K562 (cell line): ENCODE data around the gene SLC10A3. TPM values are rescaled to one million over a fixed set of nuclear protein-coding genes. Genes with fewer than 3 reads are reported as not detected.

Experiments
- ATAC-seq: fragments of 200-7000 bp; cut with Tn5 transposase; 3 replicates; pipeline ENCODE4 v1.9.1; 2020; ENCODE audit warnings: moderate library complexity
- BruUV-seq: library from RNA; stranded (reverse); fragments of 400-500 nt; replicated peaks from 2 replicates; lab custom pipeline; 2021; lab: Mats Ljungman, UMichigan
- CTCF ChIA-PET: fragments of 300-600 bp; formaldehyde crosslinking; extraction: SDS; loops from one replicate; lab custom pipeline; 2021; ENCODE audit warnings: low intra/inter-chr PET ratio; lab: Yijun Ruan, JAX
- POLR2A ChIA-PET: fragments of 300-600, 350-650 bp; sonication (Branson Sonifier 250); formaldehyde crosslinking; extraction: SDS; loops from one replicate; lab custom pipeline; 2021; ENCODE audit warnings: antibody characterized with exemption, inconsistent platforms; lab: Yijun Ruan, JAX
- DNase-seq, 4 experiments: peaks; one replicate each; pipeline versions ENCODE4 v3.0.0 to v3.0.0-alpha.2; 2011 to 2018; ENCODE audit warnings: low spot score in 3 of 4, mixed read lengths in 3 of 4; ENCODE audit errors: extremely low read depth in 1 of 4
- FAIRE-seq: peaks from 2 replicates; lab custom pipeline; 2011; peaks lifted over from hg19 to GRCh38; lab: Jason Lieb, UNC
- H2AFZ ChIP-seq: 2 replicates; pipeline ENCODE4 v1.6.0; 2011; ENCODE audit warnings: low read depth, low read length, control low read depth, inconsistent platforms
- H3K27ac ChIP-seq: fragments of 200-600 bp; 3 replicates; pipeline ENCODE4 v1.8.0; 2011; ENCODE audit warnings: low read depth, mild to moderate bottlenecking, control low read depth, inconsistent platforms, low read length, moderate library complexity, mixed read lengths; ENCODE audit errors: extremely low read depth
- H3K27me3 ChIP-seq, 2 experiments: fragments of 300-600 bp in 1 of 2; 2 replicates in 1 of 2; 3 replicates in 1 of 2; pipeline versions ENCODE4 v1.6.0 to v1.8.0; 2011; ENCODE audit warnings: inconsistent platforms in 2 of 2, low read length in 2 of 2, mild to moderate bottlenecking in 1 of 2, mixed read lengths in 1 of 2, moderate library complexity in 1 of 2; ENCODE audit not compliant: control insufficient read depth in 2 of 2, insufficient read depth in 2 of 2
- H3K36me3 ChIP-seq: fragments of 300-600 bp; 3 replicates; pipeline ENCODE4 v1.8.0; 2011; ENCODE audit warnings: mild to moderate bottlenecking, low read length, inconsistent platforms; ENCODE audit not compliant: control insufficient read depth, insufficient read depth
- H3K4me1 ChIP-seq, 2 experiments: fragments of 200-600 bp in 1 of 2; replicated peaks in 1 of 2; 2 replicates in 1 of 2; 3 replicates in 1 of 2; pipeline versions ENCODE4 v1.5.1 to v1.8.0; 2011; ENCODE audit warnings: inconsistent platforms in 2 of 2, low read length in 2 of 2, mild to moderate bottlenecking in 1 of 2, mixed read lengths in 1 of 2, moderate library complexity in 1 of 2; ENCODE audit not compliant: control insufficient read depth in 2 of 2, insufficient read depth in 2 of 2
- H3K4me2 ChIP-seq: 2 replicates; pipeline ENCODE4 v1.6.1; 2011; ENCODE audit warnings: low read length, control low read depth, inconsistent platforms, mixed read lengths; ENCODE audit not compliant: insufficient read depth
- H3K4me3 ChIP-seq: fragments of 200-600 bp; sonication (generic), shearing (Covaris generic); 2 replicates; pipeline ENCODE4 v1.5.1; 2016; ENCODE audit warnings: control low read depth, inconsistent platforms
- H3K79me2 ChIP-seq: fragments of 200-600 bp; 3 replicates; pipeline ENCODE4 v1.8.0; 2011; ENCODE audit warnings: low read length, inconsistent platforms; ENCODE audit not compliant: control insufficient read depth, insufficient read depth
- H3K9ac ChIP-seq, 2 experiments: 2 replicates each; pipeline versions ENCODE4 v1.6.0 to v1.6.1; 2011; ENCODE audit warnings: low read depth in 2 of 2, low read length in 2 of 2, control low read depth in 1 of 2, inconsistent platforms in 1 of 2, mild to moderate bottlenecking in 1 of 2, mixed read lengths in 1 of 2; ENCODE audit not compliant: insufficient read depth in 1 of 2
- H3K9me1 ChIP-seq: one replicate; pipeline ENCODE4 v1.6.0; 2011; ENCODE audit warnings: inconsistent platforms, mild to moderate bottlenecking, low read length, moderate library complexity; ENCODE audit not compliant: control insufficient read depth, insufficient read depth
- H3K9me3 ChIP-seq: replicated peaks from 2 replicates; pipeline ENCODE4 v1.5.1; 2011; ENCODE audit warnings: low read depth, low read length, inconsistent platforms; ENCODE audit not compliant: control insufficient read depth, insufficient read depth
- H4K20me1 ChIP-seq: replicated peaks from 2 replicates; pipeline ENCODE4 v1.6.1; 2011; ENCODE audit warnings: low read length, inconsistent platforms, mixed read lengths; ENCODE audit not compliant: control insufficient read depth, insufficient read depth
- ESRRA ChIP-seq: fragments of 450-650 bp; IDR thresholded peaks from 2 replicates; pipeline ENCODE4 v1.6.1; 2014; ENCODE audit warnings: low read depth, mild to moderate bottlenecking, moderate library complexity, borderline replicate concordance
- GTF2F1 ChIP-seq: IDR thresholded peaks from 2 replicates; pipeline ENCODE4 v1.6.1; 2011; ENCODE audit warnings: low read depth, low read length, improper control_type of control experiment
- HCFC1 ChIP-seq: IDR thresholded peaks from 2 replicates; pipeline ENCODE4 v1.6.1; 2012; ENCODE audit warnings: low read depth, low read length, improper control_type of control experiment
- LEF1 ChIP-seq: fragments of 450-650 bp; IDR thresholded peaks from 2 replicates; pipeline ENCODE4 v1.6.1; 2016; ENCODE audit warnings: mild to moderate bottlenecking
- MCM2 ChIP-seq: fragments of 450-650 bp; IDR thresholded peaks from 2 replicates; pipeline ENCODE4 v1.6.1; 2017; ENCODE audit warnings: low read depth, mild to moderate bottlenecking
- RAD51 ChIP-seq: fragments of 450-650 bp; IDR thresholded peaks from 2 replicates; pipeline ENCODE4 v1.7.1; 2016; ENCODE audit warnings: low read depth, mild to moderate bottlenecking, borderline replicate concordance
- SOX6 ChIP-seq: fragments of 450-650 bp; IDR thresholded peaks from 2 replicates; pipeline ENCODE4 v1.6.1; 2014; ENCODE audit warnings: mild to moderate bottlenecking
- TEAD2 ChIP-seq: fragments of 450-650 bp; IDR thresholded peaks from 2 replicates; pipeline ENCODE4 v1.6.1; 2016; ENCODE audit warnings: missing genetic modification characterization, control low read depth, missing compliant biosample characterization
- ZBTB26 ChIP-seq: fragments of 450-650 bp; formaldehyde crosslinking; IDR thresholded peaks from 2 replicates; pipeline ENCODE4 v1.4.0; 2022; ENCODE audit warnings: missing genetic modification characterization
- WGBS: fragments of 100-300 bp; shearing (Covaris generic); methylation state at CpG from one replicate; pipeline ENCODE4 v1.1.6; 2016; ENCODE audit warnings: low coverage, mixed read lengths; ENCODE audit not compliant: insufficient coverage; ENCODE audit errors: missing lambda C conversion rate; 5-methylcytosine and 5-hydroxymethylcytosine counted together
- in situ Hi-C: fragments of 300-500 bp; cut with MboI; formaldehyde crosslinking; loops from 4 replicates; pipeline ENCODE4 v1.15.0; 2018; ENCODE audit warnings: inconsistent platforms, mixed read lengths
- intact Hi-C: fragments of 100-400 bp; cut with micrococcal nuclease; formaldehyde crosslinking; loops from 2 replicates; pipeline ENCODE4 v1.14.2; 2022
- polyA plus RNA-seq, 8 experiments: library from polyadenylated mRNA; depleted of rRNA in 4 of 8; stranded (reverse) in 5 of 8; unstranded in 3 of 8; fragments of >200 nt; fragmentation: Nextera tagmentation in 2 of 8; fragmentation: Illumina TruSeq in 1 of 8; extraction: Ambion mirVana in 2 of 8; extraction: Trizol in 1 of 8; gene quantifications; 2 replicates each; pipeline versions ENCODE4 v1.2.1 to v1.2.3, GENCODE V29; 2011 to 2014; ENCODE audit warnings: inconsistent platforms in 1 of 8, missing spikeins in 1 of 8
- total RNA-seq, 7 experiments: library from RNA; depleted of rRNA in 6 of 7; stranded (reverse); fragments of >200 nt in 6 of 7; fragmentation: Illumina TruSeq in 2 of 7; extraction: Trizol in 2 of 7; gene quantifications; 2 replicates each; pipeline versions ENCODE4 v1.2.1 to v1.2.3, GENCODE V29; 2011 to 2021; ENCODE audit warnings: low replicate concordance in 1 of 7
- TF ChIP-seq, protein P1 (sequence below): fragments of 450-650 bp; conservative IDR thresholded peaks from 2 replicates; pipeline ENCODE4 v1.6.1; 2016; ENCODE audit warnings: missing genetic modification characterization, low read depth, mild to moderate bottlenecking, control low read depth, missing compliant biosample characterization
- TF ChIP-seq, protein P2 (sequence below), 2 experiments: fragments of 450-650 bp; IDR thresholded peaks; 2 replicates each; pipeline ENCODE4 v1.6.1; 2016; ENCODE audit warnings: mild to moderate bottlenecking in 2 of 2, borderline replicate concordance in 1 of 2, low read depth in 1 of 2, moderate library complexity in 1 of 2

Gene SLC10A3
- total and polyA plus RNA-seq, 9 of the 15 experiments (the other 6 are each of a cell fraction or from before 2014, with no cell fraction given): 5.2 to 30.6 (median 16.7) TPM

GRCh38 chrX:154470434-154470833 lies 20.0 kb downstream of the SLC10A3 start (continued):
- TF ChIP-seq ZBTB26: no peak
- TF ChIP-seq LEF1: no peak
- TF ChIP-seq SOX6: no peak

- 97% methylated on average over 14 of the region's 18 CpGs for WGBS
- FAIRE-seq: no peak
- no TSS peak for BruUV-seq
These were observed 20.5 kb downstream of the SLC10A3 start for GRCh38 chrX:154469880-154470279.

More at GRCh38 chrX:154469880-154470279, 20.5 kb downstream of the SLC10A3 start:
- Histone ChIP-seq H3K9ac (no peak overlapping the region), H3K9me3 (no peaks in the 10 kb centered on the region), H3K4me3 (no peak overlapping the region), H3K9me1 (no peaks in the 10 kb centered on the region), H2AFZ (no peak overlapping the region), H4K20me1 (no peaks in the 10 kb centered on the region), H3K4me1 (peaks cover 0 to 14% of the 10 kb centered on the region in 2 experiments; a peak in 2 of 5 replicates), H3K4me2 (no peak overlapping the region), H3K79me2 (no peaks in the 10 kb centered on the region), H3K36me3 (peaks cover 73% of the 10 kb centered on the region; the same call in 2 of the 3 replicates), H3K27ac (no peak overlapping the region), H3K27me3 (no peaks in the 10 kb centered on the region)
- TF ChIP-seq HCFC1 (no peak), TEAD2 (tag) (no peak), ESRRA (no peak), MCM2 (no peak), RAD51 (no peak), GTF2F1 (no peak)
- TF ChIP-seq, protein P1, sequence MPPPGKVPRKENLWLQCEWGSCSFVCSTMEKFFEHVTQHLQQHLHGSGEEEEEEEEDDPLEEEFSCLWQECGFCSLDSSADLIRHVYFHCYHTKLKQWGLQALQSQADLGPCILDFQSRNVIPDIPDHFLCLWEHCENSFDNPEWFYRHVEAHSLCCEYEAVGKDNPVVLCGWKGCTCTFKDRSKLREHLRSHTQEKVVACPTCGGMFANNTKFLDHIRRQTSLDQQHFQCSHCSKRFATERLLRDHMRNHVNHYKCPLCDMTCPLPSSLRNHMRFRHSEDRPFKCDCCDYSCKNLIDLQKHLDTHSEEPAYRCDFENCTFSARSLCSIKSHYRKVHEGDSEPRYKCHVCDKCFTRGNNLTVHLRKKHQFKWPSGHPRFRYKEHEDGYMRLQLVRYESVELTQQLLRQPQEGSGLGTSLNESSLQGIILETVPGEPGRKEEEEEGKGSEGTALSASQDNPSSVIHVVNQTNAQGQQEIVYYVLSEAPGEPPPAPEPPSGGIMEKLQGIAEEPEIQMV (tag): no peak
- TF ChIP-seq, protein P2, sequence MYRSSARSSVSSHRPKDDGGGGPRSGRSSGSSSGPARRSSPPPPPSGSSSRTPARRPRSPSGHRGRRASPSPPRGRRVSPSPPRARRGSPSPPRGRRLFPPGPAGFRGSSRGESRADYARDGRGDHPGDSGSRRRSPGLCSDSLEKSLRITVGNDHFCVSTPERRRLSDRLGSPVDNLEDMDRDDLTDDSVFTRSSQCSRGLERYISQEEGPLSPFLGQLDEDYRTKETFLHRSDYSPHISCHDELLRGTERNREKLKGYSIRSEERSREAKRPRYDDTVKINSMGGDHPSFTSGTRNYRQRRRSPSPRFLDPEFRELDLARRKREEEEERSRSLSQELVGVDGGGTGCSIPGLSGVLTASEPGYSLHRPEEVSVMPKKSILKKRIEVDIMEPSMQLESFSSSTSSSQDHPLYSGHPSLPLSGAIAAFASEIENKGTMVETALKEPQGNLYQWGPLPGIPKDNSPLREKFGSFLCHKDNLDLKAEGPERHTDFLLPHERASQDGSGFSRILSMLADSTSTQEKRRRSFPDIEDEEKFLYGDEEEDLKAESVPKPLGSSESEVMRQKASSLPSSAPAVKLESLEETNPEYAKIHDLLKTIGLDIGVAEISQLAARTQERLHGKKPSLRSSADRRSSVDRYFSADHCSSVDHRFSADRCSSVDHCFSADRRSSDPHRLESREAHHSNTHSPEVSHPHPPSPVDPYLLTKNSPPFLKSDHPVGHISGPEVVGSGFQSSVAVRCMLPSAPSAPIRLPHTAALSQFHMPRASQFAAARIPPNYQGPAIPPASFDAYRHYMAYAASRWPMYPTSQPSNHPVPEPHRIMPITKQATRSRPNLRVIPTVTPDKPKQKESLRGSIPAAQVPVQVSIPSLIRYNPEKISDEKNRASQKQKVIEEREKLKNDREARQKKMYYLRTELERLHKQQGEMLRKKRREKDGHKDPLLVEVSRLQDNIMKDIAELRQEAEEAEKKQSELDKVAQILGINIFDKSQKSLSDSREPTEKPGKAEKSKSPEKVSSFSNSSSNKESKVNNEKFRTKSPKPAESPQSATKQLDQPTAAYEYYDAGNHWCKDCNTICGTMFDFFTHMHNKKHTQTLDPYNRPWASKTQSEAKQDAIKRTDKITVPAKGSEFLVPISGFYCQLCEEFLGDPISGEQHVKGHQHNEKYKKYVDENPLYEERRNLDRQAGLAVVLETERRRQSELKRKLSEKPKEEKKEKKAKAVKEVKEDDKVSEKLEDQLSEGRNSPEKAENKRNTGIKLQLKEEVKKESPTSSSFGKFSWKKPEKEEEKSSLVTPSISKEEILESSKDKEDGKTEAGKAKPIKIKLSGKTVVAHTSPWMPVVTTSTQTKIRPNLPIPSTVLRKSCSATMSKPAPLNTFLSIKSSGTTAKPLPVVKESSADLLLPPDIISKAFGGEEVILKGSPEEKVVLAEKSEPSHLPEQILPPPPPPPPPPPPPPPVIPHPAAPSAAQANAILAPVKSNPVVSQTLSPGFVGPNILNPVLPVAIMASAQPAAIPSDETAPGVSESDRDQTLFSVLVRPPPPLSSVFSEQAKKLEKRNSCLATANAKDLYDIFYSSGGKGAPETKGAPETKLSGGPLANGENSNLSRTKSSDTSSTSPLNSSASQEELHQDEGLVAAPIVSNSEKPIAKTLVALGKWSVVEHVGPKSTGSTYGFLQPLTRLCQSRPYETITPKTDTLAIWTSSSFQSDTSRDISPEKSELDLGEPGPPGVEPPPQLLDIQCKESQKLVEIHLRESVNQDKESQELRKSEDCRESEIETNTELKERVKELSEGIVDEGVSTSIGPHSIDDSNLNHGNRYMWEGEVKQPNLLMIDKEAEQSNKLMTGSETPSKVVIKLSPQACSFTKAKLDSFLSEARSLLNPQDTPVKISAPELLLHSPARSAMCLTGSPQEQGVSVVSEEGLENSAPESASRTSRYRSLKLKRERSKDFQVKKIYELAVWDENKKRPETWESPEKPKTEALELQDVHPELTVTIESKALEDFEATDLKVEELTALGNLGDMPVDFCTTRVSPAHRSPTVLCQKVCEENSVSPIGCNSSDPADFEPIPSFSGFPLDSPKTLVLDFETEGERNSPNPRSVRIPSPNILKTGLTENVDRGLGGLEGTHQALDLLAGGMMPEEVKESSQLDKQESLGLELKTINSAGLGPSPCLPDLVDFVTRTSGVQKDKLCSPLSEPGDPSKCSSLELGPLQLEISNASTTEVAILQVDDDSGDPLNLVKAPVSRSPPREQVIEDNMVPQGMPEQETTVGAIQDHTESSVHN (IDR thresholded peaks at IDR 0.05; ENCODE audit: borderline replicate concordance in 1 of 2, low read depth in 1 of 2): no peak
- ChIA-PET POLR2A (interaction anchor here (1.1 kb wide), 1 partner anchor 9 kb away, joined by 4 read pairs; the partner anchor contains the start of gene LAGE3), CTCF (no interaction called here)
- in situ Hi-C loops (no loop called here), intact Hi-C loops (no loop called here)
- no peak for DNase-seq
- ATAC-seq: no peak
